Activated CD4-positive, alpha-beta T cell treated with anti-CD3 and anti-CD28 coated beads, Interleukin-2, amount 10 ng/mL, durations not matched to agents 24 days and 14 days (primary cell): ENCODE data around the gene MTF1. TPM values are rescaled to one million over a fixed set of nuclear protein-coding genes. Genes with fewer than 3 reads are reported as not detected.

Experiments
- DNase-seq: peaks from one replicate; pipeline ENCODE4 v3.0.0; 2022
- H3K27ac Mint-ChIP-seq: one replicate; pipeline ENCODE4 v1.8.0; 2022; ENCODE audit warnings: mild to moderate bottlenecking, mixed read lengths
- H3K27me3 Mint-ChIP-seq: one replicate; pipeline ENCODE4 v1.8.0; 2022; ENCODE audit warnings: mixed read lengths
- H3K36me3 Mint-ChIP-seq: one replicate; pipeline ENCODE4 v1.8.0; 2022; ENCODE audit warnings: low read depth, mild to moderate bottlenecking, mixed read lengths
- H3K4me1 Mint-ChIP-seq: one replicate; pipeline ENCODE4 v1.8.0; 2021; ENCODE audit warnings: mixed read lengths
- H3K4me3 Mint-ChIP-seq: one replicate; pipeline ENCODE4 v1.8.0; 2022; ENCODE audit warnings: mild to moderate bottlenecking, moderate library complexity, mixed read lengths
- H3K9me3 Mint-ChIP-seq: one replicate; pipeline ENCODE4 v1.8.0; 2021; ENCODE audit warnings: mixed read lengths
- intact Hi-C: fragments of 100-400 bp; cut with micrococcal nuclease; formaldehyde crosslinking; loops from one replicate; pipeline ENCODE4 v1.15.1; 2023
- total RNA-seq: library from RNA; stranded (reverse); gene quantifications from 2 replicates; pipeline ENCODE4 v1.2.3, GENCODE V29; 2022

The MTF1 gene
- total RNA-seq, 1 donor from 2014 or later, result 31.2 TPM

DNA sequence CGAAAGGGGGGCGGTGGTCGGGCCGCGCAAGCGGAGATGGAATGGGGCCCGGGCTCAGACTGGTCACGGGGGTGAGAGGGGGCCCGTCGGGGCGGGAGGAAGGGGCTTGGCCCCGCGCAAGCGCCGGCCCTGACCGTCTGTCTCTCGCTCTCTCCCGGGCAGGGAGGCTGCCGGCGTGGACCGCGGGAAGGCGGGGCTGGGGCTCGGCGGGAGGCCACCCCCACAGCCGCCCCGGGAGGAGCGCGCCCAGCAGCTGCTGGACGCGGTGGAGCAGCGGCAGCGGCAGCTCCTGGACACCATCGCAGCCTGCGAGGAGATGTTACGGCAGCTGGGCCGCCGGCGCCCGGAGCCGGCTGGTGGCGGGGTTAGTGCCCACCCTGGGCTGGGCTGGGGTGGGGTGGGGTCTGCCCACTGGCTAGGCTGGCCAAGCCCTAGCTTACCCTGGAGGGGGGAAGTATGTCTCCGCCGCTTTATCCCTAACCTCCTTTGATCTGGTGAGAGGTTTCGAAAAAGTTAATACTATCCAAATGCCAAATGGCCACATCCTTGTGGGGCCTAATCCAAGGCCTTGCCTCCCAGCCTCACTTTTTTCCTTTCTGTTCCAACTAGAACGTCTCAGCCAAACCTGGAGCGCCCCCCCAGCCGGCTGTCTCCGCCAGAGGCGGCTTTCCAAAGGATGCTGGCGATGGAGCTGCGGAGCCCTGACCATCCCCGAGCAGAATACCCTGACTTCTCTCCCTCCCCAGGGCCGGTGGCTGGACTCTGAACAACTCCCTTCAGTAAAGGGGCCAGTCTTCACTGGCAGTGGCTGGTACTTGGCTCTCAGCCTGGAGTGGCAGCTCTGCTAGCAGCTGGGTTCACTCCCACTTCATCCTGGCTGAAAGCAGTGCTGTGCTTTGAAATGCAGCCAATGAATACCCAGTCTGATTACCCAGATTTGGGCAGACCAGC, 50.7 kb downstream of the MTF1 start:
- Mint-ChIP-seq H3K4me3 (peak overlapping the region; percentile 98), H3K9me3 (no peaks in the 10 kb centered on the region), H3K36me3 (peaks cover 45% of the 10 kb centered on the region), H3K27ac (peak overlapping the region; percentile 98), H3K4me1 (peaks cover 31% of the 10 kb centered on the region), H3K27me3 (no peaks in the 10 kb centered on the region)
- intact Hi-C loops, result loop anchor here (1.0 to 5.0 kb wide), 5 partner anchors 13 to 331 kb away; partner anchors contain the start of gene CDCA8
- DNase-seq, result peak; percentile 87

- peak; percentile 98 for DNase-seq
- Mint-ChIP-seq H3K4me3 (peak within 1 kb of the TSS; percentile 98), H3K27me3 (no peaks in the 10 kb centered on the region), H3K4me1 (peaks cover 31% of the 10 kb centered on the region), H3K36me3 (peaks cover 48% of the 10 kb centered on the region), H3K9me3 (no peaks in the 10 kb centered on the region), H3K27ac (peak within 1 kb of the TSS; percentile 98)
- intact Hi-C loops, result loop anchor here (1.0 to 5.0 kb wide), 5 partner anchors 12 to 330 kb away; partner anchors contain the start of gene CDCA8
Measured at GRCh38 chr1:37807555-37808368, 51.6 kb downstream of the MTF1 start, which contains the start of the genes C1orf122 and YRDC. C1orf122 (plus strand) TSS chr1:37807790; CDS start chr1:37808405, 615 bp downstream. YRDC (minus strand) TSS chr1:37808208; CDS start chr1:37808180, 28 bp downstream.

DNA sequence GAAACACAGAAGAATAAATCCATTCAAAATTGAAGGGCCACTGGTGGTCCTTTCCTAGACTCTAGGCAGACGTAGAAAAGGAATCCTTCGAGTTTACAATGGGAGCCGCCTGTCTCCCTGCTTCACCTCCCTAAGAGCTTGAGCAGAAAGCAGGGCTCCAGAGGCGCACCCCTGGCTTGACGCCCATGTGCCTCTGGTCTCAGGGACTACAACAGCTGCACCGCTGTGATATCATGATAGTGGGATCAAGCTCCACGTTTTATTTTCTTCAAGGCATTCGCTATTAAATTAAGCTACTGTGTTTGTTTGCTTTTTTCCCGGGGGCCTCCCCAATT, 52.2 kb downstream of the MTF1 start:
- H3K27me3 Mint-ChIP-seq, result no peaks in the 10 kb centered on the region
- intact Hi-C loops, result loop anchor here (5.0 kb wide), 1 partner anchor 330 kb away; no protein-coding TSS in a partner anchor
- no peak for DNase-seq
- peak overlapping the region; percentile 98 for H3K4me3 Mint-ChIP-seq
- H3K36me3 Mint-ChIP-seq, result peaks cover 54% of the 10 kb centered on the region
- no peaks in the 10 kb centered on the region for H3K9me3 Mint-ChIP-seq
- H3K4me1 Mint-ChIP-seq, result peaks cover 31% of the 10 kb centered on the region
- peak overlapping the region; percentile 81 for H3K27ac Mint-ChIP-seq

DNA sequence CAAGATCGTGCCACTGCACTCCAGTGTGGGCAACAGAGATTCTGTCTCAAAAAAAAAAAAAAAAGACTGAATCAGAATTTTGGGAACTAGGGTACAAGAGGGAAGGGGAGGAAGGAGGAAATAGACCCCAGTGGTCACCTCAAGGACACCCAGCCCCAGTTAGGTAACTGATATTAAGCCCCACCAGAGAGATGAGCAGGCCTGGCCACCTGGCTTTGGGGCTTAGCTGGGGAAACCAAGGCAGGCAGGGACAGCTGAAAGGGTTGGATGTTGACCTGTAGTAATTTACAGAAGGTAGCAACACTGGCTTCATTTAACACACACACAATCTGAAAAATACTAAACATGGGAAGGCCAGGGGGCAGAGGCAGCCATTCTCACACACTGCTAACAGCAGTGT, 57.0 kb downstream of the MTF1 start:
- H3K27ac Mint-ChIP-seq, result no peak overlapping the region
- intact Hi-C loops, result no loop called here
- H3K36me3 Mint-ChIP-seq, result peaks cover 60% of the 10 kb centered on the region
- H3K4me1 Mint-ChIP-seq, result peaks cover 15% of the 10 kb centered on the region
- no peak overlapping the region for H3K4me3 Mint-ChIP-seq
- no peaks in the 10 kb centered on the region for H3K27me3 Mint-ChIP-seq
- no peaks in the 10 kb centered on the region for H3K9me3 Mint-ChIP-seq
- no peak for DNase-seq

DNA sequence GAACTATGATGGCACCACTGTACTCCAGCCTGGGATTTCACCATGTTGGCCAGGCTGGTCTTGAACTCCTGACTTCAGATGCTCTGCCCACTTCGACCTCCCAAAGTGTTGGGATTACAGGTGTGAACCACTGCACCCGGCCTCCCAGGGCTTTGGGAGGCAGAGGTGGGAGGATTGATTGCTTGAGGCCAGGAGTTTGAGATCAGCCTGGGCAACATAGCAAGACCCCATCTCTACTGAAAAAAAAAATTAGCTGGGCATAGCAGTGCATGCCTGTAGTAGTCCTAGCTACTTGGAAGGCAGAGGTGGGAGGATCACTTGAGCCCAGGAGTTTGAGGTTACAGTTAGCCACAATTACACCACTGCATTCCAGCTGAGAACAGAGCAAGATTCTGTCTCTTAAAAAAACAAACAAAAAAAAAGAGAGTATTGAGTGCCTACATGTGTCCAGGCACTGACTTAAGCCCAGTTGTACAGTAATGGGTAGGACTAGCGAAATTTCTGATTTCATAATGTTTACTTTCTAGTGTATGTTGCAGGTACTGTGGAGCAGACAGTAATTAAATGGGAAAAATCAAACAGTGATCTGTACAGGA, 61.5 kb downstream of the MTF1 start:
- no peak for DNase-seq
- Mint-ChIP-seq H3K4me1 (peaks cover 14% of the 10 kb centered on the region), H3K9me3 (no peaks in the 10 kb centered on the region), H3K27ac (no peak overlapping the region), H3K27me3 (peaks cover 13% of the 10 kb centered on the region), H3K4me3 (no peak overlapping the region), H3K36me3 (peaks cover 25% of the 10 kb centered on the region)
- intact Hi-C loops, result no loop called here

GRCh38 chr1:37795340-37796125, 63.9 kb downstream of the MTF1 start:
- peak overlapping the region; percentile 76 for H3K4me3 Mint-ChIP-seq
- H3K27me3 Mint-ChIP-seq, result peaks cover 32% of the 10 kb centered on the region
- intact Hi-C loops, result loop anchor here (1.0 kb wide), 1 partner anchor 13 kb away; the partner anchor contains the start of gene YRDC
- peaks cover 11% of the 10 kb centered on the region for H3K36me3 Mint-ChIP-seq
- no peak overlapping the region for H3K27ac Mint-ChIP-seq
- peaks cover 14% of the 10 kb centered on the region for H3K4me1 Mint-ChIP-seq
- peak; percentile 90 for DNase-seq
- H3K9me3 Mint-ChIP-seq, result no peaks in the 10 kb centered on the region

GRCh38 chr1:37794372-37795339, 64.7 kb downstream of the MTF1 start:
- intact Hi-C loops, result loop anchor here (1.0 kb wide), 1 partner anchor 14 kb away; the partner anchor contains the start of gene YRDC
- Mint-ChIP-seq H3K9me3 (no peaks in the 10 kb centered on the region), H3K27ac (no peak overlapping the region), H3K4me1 (peaks cover 14% of the 10 kb centered on the region), H3K36me3 (peaks cover 8% of the 10 kb centered on the region), H3K27me3 (peaks cover 34% of the 10 kb centered on the region), H3K4me3 (peak overlapping the region; percentile 76)
- no peak for DNase-seq

DNA sequence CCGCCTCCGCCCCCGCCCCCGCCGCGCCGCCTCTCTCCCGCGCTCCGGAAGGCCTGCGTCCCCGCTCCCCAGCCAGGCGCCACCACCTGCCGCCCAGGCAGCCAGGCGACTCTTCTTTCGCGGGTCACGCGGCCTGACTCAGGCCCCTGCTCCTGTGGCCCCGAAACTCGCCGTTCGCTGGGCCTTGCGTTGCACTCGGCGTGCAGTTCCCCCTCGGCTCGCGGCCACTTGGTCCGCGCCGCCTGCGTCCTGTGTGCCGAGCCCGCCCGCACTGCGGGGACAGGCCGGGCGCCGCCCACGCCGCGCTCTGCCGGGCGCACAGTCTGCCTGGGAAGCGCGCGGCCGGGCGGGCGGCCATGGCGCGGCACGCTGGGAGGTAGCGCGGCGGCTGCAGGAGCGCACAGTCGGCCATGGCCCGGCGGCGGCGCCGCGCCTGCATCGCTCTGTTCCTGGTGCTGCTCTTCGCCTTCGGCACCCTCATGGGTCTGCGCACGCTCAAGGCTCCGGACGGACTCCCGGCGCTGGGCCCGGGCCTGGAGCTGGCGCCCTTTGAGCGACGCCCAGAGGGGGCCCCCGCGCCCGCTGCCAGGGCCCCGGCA, 65.5 kb downstream of the MTF1 start, which contains the start of gene MANEAL:
Gene MANEAL, plus strand, starts transcription at position 75 of the 599 bp plus-strand sequence. Its CDS starts 336 bp downstream, at position 411.
- DNase-seq, result peak; percentile 80
- intact Hi-C loops, result no loop called here
- Mint-ChIP-seq H3K4me1 (peaks cover 14% of the 10 kb centered on the region), H3K9me3 (no peaks in the 10 kb centered on the region), H3K4me3 (peak within 1 kb of the TSS; percentile 76), H3K27me3 (peaks cover 34% of the 10 kb centered on the region), H3K36me3 (peaks cover under 1% of the 10 kb centered on the region), H3K27ac (no peak within 1 kb of the TSS)

DNA sequence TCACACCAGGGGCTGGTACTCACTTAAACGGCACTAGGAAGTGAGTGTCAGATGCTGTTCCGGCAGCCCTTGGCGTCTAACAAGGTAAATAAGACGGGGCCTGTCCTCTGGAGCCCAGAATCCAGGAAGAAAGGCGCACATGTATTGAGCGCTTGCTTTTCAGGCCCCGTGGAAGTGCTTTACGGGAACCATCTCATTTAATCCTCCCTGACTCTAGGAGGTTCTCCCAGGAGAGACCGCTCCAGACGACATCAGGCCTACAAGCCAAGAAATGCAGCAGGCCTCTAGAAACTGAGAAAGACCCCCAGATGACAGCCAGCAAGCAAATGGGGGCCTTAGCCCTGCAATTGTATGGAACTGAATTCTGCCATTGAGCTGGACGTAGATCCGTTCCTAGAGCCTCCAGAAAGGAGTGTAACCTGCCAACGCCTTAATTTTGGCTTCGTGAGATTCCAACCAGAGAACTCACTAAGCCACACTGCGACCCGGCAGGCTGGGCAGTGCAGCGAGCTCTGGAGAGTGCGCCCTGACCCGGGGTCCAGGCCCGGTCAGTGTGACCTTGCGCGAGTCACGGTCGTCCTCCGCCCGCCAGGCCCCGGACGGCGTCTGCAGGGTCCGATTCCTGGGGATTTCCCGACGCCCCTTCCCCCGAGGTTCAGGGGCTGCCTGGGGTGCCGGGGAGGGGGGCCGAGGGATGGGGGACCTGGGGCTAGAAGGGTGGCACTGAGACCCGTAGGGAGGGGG, 66.3 kb downstream of the MTF1 start:
- intact Hi-C loops, result no loop called here
- Mint-ChIP-seq H3K4me3 (peak overlapping the region; percentile 9), H3K9me3 (no peaks in the 10 kb centered on the region)

GRCh38 chr1:37782491-37782890, 76.9 kb downstream of the MTF1 start:
- Mint-ChIP-seq H3K36me3 (no peaks in the 10 kb centered on the region), H3K4me1 (peaks cover under 1% of the 10 kb centered on the region), H3K27ac (no peak overlapping the region), H3K27me3 (peaks cover 18% of the 10 kb centered on the region), H3K4me3 (no peak overlapping the region), H3K9me3 (no peaks in the 10 kb centered on the region)
- intact Hi-C loops, result no loop called here
- no peak for DNase-seq

More for the DNA sequence above, 66.3 kb downstream of the MTF1 start:
- no peak for DNase-seq
- Mint-ChIP-seq H3K27ac (no peak overlapping the region), H3K4me1 (peaks cover 12% of the 10 kb centered on the region), H3K27me3 (peaks cover 40% of the 10 kb centered on the region), H3K36me3 (no peaks in the 10 kb centered on the region)

- intact Hi-C loops, result no loop called here
- Mint-ChIP-seq H3K4me1 (peaks cover 8% of the 10 kb centered on the region), H3K9me3 (no peaks in the 10 kb centered on the region), H3K4me3 (no peak overlapping the region), H3K36me3 (no peaks in the 10 kb centered on the region), H3K27me3 (peaks cover 5% of the 10 kb centered on the region), H3K27ac (no peak overlapping the region)
- DNase-seq, result no peak
Measured at GRCh38 chr1:37778654-37779053, 80.7 kb downstream of the MTF1 start.
